Amniotic epithelial cell (primary cell): ENCODE measurements around the gene MCUB.
A peak's percentile ranks its signal among the peaks of the same experiment; 100 is the strongest.
"Not testable (repeated sequence)": the region's sequence is repeated elsewhere in the genome, so short reads cannot be mapped to it uniquely, and the experiment has no call there.

Experiments used
- DNase-seq: peaks from one replicate; pipeline ENCODE4 v3.0.0-alpha.2; 2010; ENCODE audit warnings: low read depth

MCUB gene

GRCh38 chr4:109631532-109632108, 71.6 kb downstream of the MCUB start:
- peak; percentile 33 for DNase-seq

GRCh38 chr4:109640644-109641043, 80.6 kb downstream of the MCUB start:
- no peak for DNase-seq

- no peak for DNase-seq
Measured at GRCh38 chr4:109645874-109646710, 86.0 kb downstream of the MCUB start.

- no peak for DNase-seq
Measured at GRCh38 chr4:109648266-109648996, 88.4 kb downstream of the MCUB start.

- no peak for DNase-seq
Measured at GRCh38 chr4:109648997-109649575, 89.0 kb downstream of the MCUB start.

- no peak for DNase-seq
Measured at GRCh38 chr4:109649872-109650271, 89.8 kb downstream of the MCUB start.

- no peak for DNase-seq
Measured at GRCh38 chr4:109655396-109655795, 95.3 kb downstream of the MCUB start.

GRCh38 chr4:109657854-109658418, 97.9 kb downstream of the MCUB start:
- DNase-seq = no peak

- peak; percentile 27 for DNase-seq
Measured at GRCh38 chr4:109658871-109659410, 98.9 kb downstream of the MCUB start.

GRCh38 chr4:109662116-109662515, 102.1 kb downstream of the MCUB start:
- no peak for DNase-seq

GRCh38 chr4:109662771-109663170, 102.7 kb downstream of the MCUB start:
- no peak for DNase-seq

- DNase-seq = no peak
Measured at GRCh38 chr4:109665783-109666485, 105.9 kb downstream of the MCUB start.

GRCh38 chr4:109671350-109671749, 111.3 kb downstream of the MCUB start:
- no peak for DNase-seq

- DNase-seq = peak; percentile 43
Measured at GRCh38 chr4:109672169-109672930, 112.3 kb downstream of the MCUB start.

GRCh38 chr4:109673303-109673702, 113.3 kb downstream of the MCUB start:
- no peak for DNase-seq

GRCh38 chr4:109675181-109675580, 115.1 kb downstream of the MCUB start:
- DNase-seq = peak; percentile 10

- no peak for DNase-seq
Measured at GRCh38 chr4:109675843-109676242, 115.8 kb downstream of the MCUB start.

- DNase-seq = no peak
Measured at GRCh38 chr4:109676886-109677285, 116.8 kb downstream of the MCUB start.

GRCh38 chr4:109678472-109678871, 118.4 kb downstream of the MCUB start:
- DNase-seq = not testable (repeated sequence)

- DNase-seq = not testable (repeated sequence)
Measured at GRCh38 chr4:109678925-109679324, 118.9 kb downstream of the MCUB start.

- DNase-seq = no peak
Measured at GRCh38 chr4:109682875-109683274, 122.8 kb downstream of the MCUB start.
